CD14-positive monocyte (primary cell): ENCODE measurements around the gene DUS1L. TPM values are rescaled to one million over a fixed set of nuclear protein-coding genes. Genes with fewer than 3 reads are reported as not detected.
A peak's percentile ranks its signal among the peaks of the same experiment; 100 is the strongest.

Experiments
- DNase-seq, 3 donors: peaks; one replicate each; pipeline ENCODE4 v3.0.0-alpha.2; 2011 to 2022
- H2AFZ ChIP-seq: 2 replicates; pipeline ENCODE4 v1.6.0; 2012; ENCODE audit warnings: mild to moderate bottlenecking, low read depth, low read length, inconsistent platforms; ENCODE audit not compliant: insufficient read depth, poor library complexity, severe bottlenecking
- H3K27ac ChIP-seq, 2 donors: 1 replicate in 1 of 2; 2 replicates in 1 of 2; pipeline ENCODE4 v1.5.1; 2012 to 2013; ENCODE audit warnings: low read length in 2 of 2, control low read depth in 1 of 2, inconsistent platforms in 1 of 2, low read depth in 1 of 2, mild to moderate bottlenecking in 1 of 2
- H3K27me3 ChIP-seq, 2 donors: one replicate each; pipeline versions ENCODE4 v1.6.0 to v1.6.1; 2011 to 2013; ENCODE audit warnings: low read length in 2 of 2; ENCODE audit not compliant: control insufficient read depth in 2 of 2, insufficient read depth in 2 of 2
- H3K36me3 ChIP-seq, 2 donors: replicated peaks in 1 of 2; 1 replicate in 1 of 2; 2 replicates in 1 of 2; pipeline versions ENCODE4 v1.5.1 to v1.6.1; 2012 to 2013; ENCODE audit warnings: low read length in 2 of 2, control low read depth in 1 of 2, inconsistent platforms in 1 of 2, mild to moderate bottlenecking in 1 of 2; ENCODE audit not compliant: insufficient read depth in 2 of 2, control insufficient read depth in 1 of 2
- H3K4me1 ChIP-seq, 2 donors: 1 replicate in 1 of 2; 2 replicates in 1 of 2; pipeline versions ENCODE4 v1.5.1 to v1.6.1; 2012 to 2013; ENCODE audit warnings: low read length in 2 of 2, control low read depth in 1 of 2, inconsistent platforms in 1 of 2, mild to moderate bottlenecking in 1 of 2, moderate library complexity in 1 of 2; ENCODE audit not compliant: insufficient read depth in 2 of 2, control insufficient read depth in 1 of 2
- H3K4me2 ChIP-seq: replicated peaks from 2 replicates; pipeline ENCODE3; 2012; ENCODE audit warnings: low read length, moderate library complexity, mild to moderate bottlenecking; ENCODE audit not compliant: poor library complexity, severe bottlenecking; ENCODE audit errors: extremely low read depth
- H3K4me3 ChIP-seq, 3 experiments: fragments of 200-600 bp in 1 of 3; sonication (generic) in 1 of 3; replicated peaks in 1 of 3; 1 replicate in 2 of 3; 2 replicates in 1 of 3; pipeline ENCODE4 v1.5.1; 2011 to 2013; ENCODE audit warnings: low read length in 3 of 3, mild to moderate bottlenecking in 3 of 3, control low read depth in 2 of 3, low read depth in 2 of 3, inconsistent platforms in 1 of 3, moderate library complexity in 1 of 3
- H3K79me2 ChIP-seq: 2 replicates; pipeline ENCODE4 v1.6.0; 2012; ENCODE audit warnings: mild to moderate bottlenecking, control low read depth, inconsistent platforms, low read length, moderate library complexity; ENCODE audit not compliant: insufficient read depth
- H3K9ac ChIP-seq: 2 replicates; pipeline ENCODE4 v1.6.0; 2017; ENCODE audit warnings: low read length, mild to moderate bottlenecking; ENCODE audit not compliant: insufficient read depth, poor library complexity, severe bottlenecking
- H3K9me3 ChIP-seq, 2 donors: replicated peaks in 1 of 2; 1 replicate in 1 of 2; 2 replicates in 1 of 2; pipeline versions ENCODE4 v1.5.1 to v1.6.1; 2012 to 2013; ENCODE audit warnings: low read length in 2 of 2, control low read depth in 1 of 2; ENCODE audit not compliant: control insufficient read depth in 1 of 2, insufficient read depth in 1 of 2
- H4K20me1 ChIP-seq: 2 replicates; pipeline ENCODE4 v1.6.0; 2012; ENCODE audit warnings: mild to moderate bottlenecking, low read length, control low read depth, moderate library complexity; ENCODE audit not compliant: insufficient read depth
- H3K27ac Mint-ChIP-seq, 7 donors: one replicate each; pipeline ENCODE4 v1.8.0; 2020; ENCODE audit warnings: mild to moderate bottlenecking in 7 of 7, mixed read lengths in 7 of 7, moderate library complexity in 6 of 7, inconsistent platforms in 2 of 7
- H3K27me3 Mint-ChIP-seq, 3 donors: one replicate each; pipeline ENCODE4 v1.8.0; 2021 to 2022; ENCODE audit warnings: low read depth in 3 of 3, mild to moderate bottlenecking in 3 of 3, mixed read lengths in 3 of 3, moderate library complexity in 3 of 3, inconsistent platforms in 1 of 3
- H3K36me3 Mint-ChIP-seq, 2 donors: one replicate each; pipeline ENCODE4 v1.8.0; 2020; ENCODE audit warnings: mixed read lengths in 2 of 2, inconsistent platforms in 1 of 2, mild to moderate bottlenecking in 1 of 2
- H3K4me1 Mint-ChIP-seq: one replicate; pipeline ENCODE4 v1.8.0; 2020; ENCODE audit warnings: mild to moderate bottlenecking, mixed read lengths
- H3K4me3 Mint-ChIP-seq, 2 donors: one replicate each; pipeline ENCODE4 v1.8.0; 2020; ENCODE audit warnings: mild to moderate bottlenecking in 2 of 2, mixed read lengths in 2 of 2, moderate library complexity in 1 of 2
- H3K9me3 Mint-ChIP-seq, 7 donors: one replicate each; pipeline ENCODE4 v1.8.0; 2020 to 2022; ENCODE audit warnings: mixed read lengths in 7 of 7, mild to moderate bottlenecking in 6 of 7, moderate library complexity in 6 of 7, inconsistent platforms in 2 of 7
- WGBS: methylation state at CpG from one replicate; pipeline ENCODE4 v1.1.5; 2013; ENCODE audit warnings: missing lambda C conversion rate; ENCODE audit not compliant: insufficient coverage; 5-methylcytosine and 5-hydroxymethylcytosine counted together
- intact Hi-C, 2 donors: fragments of 100-400 bp; cut with micrococcal nuclease; formaldehyde crosslinking; loops; one replicate each; pipeline versions ENCODE4 v1.15.0 to v1.15.1; 2023
- polyA plus RNA-seq, 3 donors: library from polyadenylated mRNA; depleted of rRNA in 1 of 3; unstranded in 2 of 3; stranded (reverse) in 1 of 3; fragments of 300-500 nt in 2 of 3; fragments of >200 nt in 1 of 3; fragmentation: Illumina TruSeq in 2 of 3; gene quantifications; 1 replicate in 2 of 3; 2 replicates in 1 of 3; pipeline ENCODE4 v1.2.3, GENCODE V29; 2012 to 2021
- TF ChIP-seq, protein P1 (sequence below): fragments of 200-600 bp; IDR thresholded peaks from one replicate; pipeline ENCODE4 v1.8.0; 2022; ENCODE audit warnings: antibody characterized with exemption, mild to moderate bottlenecking

DUS1L gene
- polyA plus RNA-seq, 3 donors = 23.9 to 175 (median 47.6) TPM

DNA sequence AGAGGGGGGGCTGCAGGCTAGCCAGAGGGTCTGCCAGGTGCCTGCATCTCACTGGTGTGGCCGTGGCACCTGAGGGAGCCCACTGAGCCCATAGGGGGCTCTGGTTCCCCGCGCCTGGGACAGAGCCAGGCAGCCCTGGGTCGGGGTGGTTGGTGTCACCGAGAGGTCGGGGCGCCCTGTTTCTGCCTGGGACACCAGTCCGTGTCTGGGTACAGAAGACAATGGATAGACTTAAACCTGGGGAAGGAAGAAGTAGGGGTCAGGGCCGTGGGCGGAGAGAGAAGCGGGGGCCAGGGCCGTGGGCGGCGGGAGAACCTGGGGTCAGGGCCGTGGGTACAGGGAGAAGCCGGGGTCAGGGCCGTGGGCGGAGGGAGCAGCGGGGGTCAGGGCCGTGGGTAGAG lies 17.0 kb downstream of the DUS1L start:
- peaks cover 14% of the 10 kb centered on the region for H4K20me1 ChIP-seq
- H3K4me2 ChIP-seq = no peak overlapping the region
- H3K4me3 Mint-ChIP-seq = no peak overlapping the region
- no peaks in the 10 kb centered on the region for H3K9me3 Mint-ChIP-seq
- no peak overlapping the region for H3K27ac Mint-ChIP-seq
- peaks cover 23 to 32% of the 10 kb centered on the region in 2 donors for H3K36me3 ChIP-seq
- H3K36me3 Mint-ChIP-seq = peaks cover 17 to 39% of the 10 kb centered on the region in 2 donors
- intact Hi-C loops = no loop called here
- H3K4me1 Mint-ChIP-seq = peaks cover 19% of the 10 kb centered on the region
- no peaks in the 10 kb centered on the region for H3K27me3 Mint-ChIP-seq
- H3K9me3 ChIP-seq = no peaks in the 10 kb centered on the region
- H3K27me3 ChIP-seq = no peaks in the 10 kb centered on the region
- H2AFZ ChIP-seq = no peak overlapping the region
- H3K9ac ChIP-seq = no peak overlapping the region
- H3K79me2 ChIP-seq = peaks cover 19% of the 10 kb centered on the region
- 97% methylated on average over 16 of the region's 20 CpGs for WGBS
- peaks cover 20 to 28% of the 10 kb centered on the region in 2 donors for H3K4me1 ChIP-seq
- no peak overlapping the region for H3K4me3 ChIP-seq
- TF ChIP-seq, protein P1, sequence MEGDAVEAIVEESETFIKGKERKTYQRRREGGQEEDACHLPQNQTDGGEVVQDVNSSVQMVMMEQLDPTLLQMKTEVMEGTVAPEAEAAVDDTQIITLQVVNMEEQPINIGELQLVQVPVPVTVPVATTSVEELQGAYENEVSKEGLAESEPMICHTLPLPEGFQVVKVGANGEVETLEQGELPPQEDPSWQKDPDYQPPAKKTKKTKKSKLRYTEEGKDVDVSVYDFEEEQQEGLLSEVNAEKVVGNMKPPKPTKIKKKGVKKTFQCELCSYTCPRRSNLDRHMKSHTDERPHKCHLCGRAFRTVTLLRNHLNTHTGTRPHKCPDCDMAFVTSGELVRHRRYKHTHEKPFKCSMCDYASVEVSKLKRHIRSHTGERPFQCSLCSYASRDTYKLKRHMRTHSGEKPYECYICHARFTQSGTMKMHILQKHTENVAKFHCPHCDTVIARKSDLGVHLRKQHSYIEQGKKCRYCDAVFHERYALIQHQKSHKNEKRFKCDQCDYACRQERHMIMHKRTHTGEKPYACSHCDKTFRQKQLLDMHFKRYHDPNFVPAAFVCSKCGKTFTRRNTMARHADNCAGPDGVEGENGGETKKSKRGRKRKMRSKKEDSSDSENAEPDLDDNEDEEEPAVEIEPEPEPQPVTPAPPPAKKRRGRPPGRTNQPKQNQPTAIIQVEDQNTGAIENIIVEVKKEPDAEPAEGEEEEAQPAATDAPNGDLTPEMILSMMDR = no peak
- no peak overlapping the region for H3K27ac ChIP-seq
- no peak for DNase-seq

DNA sequence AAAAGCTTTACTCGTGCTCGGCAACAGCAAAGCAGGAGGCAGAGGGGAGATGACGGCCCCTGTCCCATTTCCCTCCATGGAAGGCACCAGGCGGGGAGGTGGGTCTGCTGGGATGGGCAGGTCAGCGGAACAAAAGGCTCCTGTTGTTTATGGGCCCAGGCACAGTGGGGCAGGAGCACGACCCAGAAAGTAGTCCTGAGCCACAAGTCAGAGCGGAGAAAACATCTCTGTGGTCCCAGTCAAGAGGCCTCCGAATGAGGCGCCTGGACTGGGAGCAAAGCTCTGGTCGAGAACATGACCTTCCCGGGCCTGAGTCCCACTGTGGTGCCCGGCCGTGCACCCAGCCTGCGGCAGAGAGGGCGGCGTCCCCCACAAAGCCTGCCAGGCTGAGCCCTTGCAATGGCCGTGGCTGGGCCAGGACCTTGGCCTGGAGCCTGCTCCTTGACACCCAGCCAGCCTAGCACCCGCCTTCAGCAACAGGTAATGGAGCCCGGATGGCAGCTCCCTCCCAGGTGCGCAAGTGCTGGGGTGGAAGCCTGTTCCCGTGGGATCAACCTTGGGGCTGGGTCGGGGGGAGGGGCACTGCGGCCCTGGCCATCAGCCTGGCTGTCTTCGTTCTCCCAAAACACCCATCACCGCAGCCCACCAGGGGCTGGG lies 17.6 kb downstream of the DUS1L start:
- H3K4me3 Mint-ChIP-seq = no peak overlapping the region
- no peak overlapping the region for H3K4me3 ChIP-seq
- H3K4me1 Mint-ChIP-seq = peaks cover 15% of the 10 kb centered on the region
- peaks cover 9% of the 10 kb centered on the region for H4K20me1 ChIP-seq
- no peaks in the 10 kb centered on the region for H3K9me3 ChIP-seq
- H2AFZ ChIP-seq = no peak overlapping the region
- H3K4me1 ChIP-seq = peaks cover 17 to 23% of the 10 kb centered on the region in 2 donors
- DNase-seq = no peak
- TF ChIP-seq, protein P1 = no peak
- no peak overlapping the region for H3K4me2 ChIP-seq
- H3K27ac ChIP-seq = no peak overlapping the region
- H3K36me3 ChIP-seq = peaks cover 20 to 28% of the 10 kb centered on the region in 2 donors
- peak overlapping the region in 1 of 7 donors; percentile 45 for H3K27ac Mint-ChIP-seq
- H3K36me3 Mint-ChIP-seq = peaks cover 17 to 34% of the 10 kb centered on the region in 2 donors
- no peaks in the 10 kb centered on the region for H3K27me3 Mint-ChIP-seq
- no peak overlapping the region for H3K9ac ChIP-seq
- intact Hi-C loops = no loop called here
- H3K79me2 ChIP-seq = peaks cover 13% of the 10 kb centered on the region
- H3K9me3 Mint-ChIP-seq = no peaks in the 10 kb centered on the region
- H3K27me3 ChIP-seq = no peaks in the 10 kb centered on the region
- 98% methylated on average over 20 of the region's 25 CpGs for WGBS
